Muscle layer of duodenum (tissue), 2 donors: ENCODE measurements around the gene PTPN11.

Source experiments
- H3K27ac ChIP-seq: one replicate; pipeline ENCODE4 v1.7.0; 2013; ENCODE audit warnings: mild to moderate bottlenecking, low read length
- H3K27me3 ChIP-seq: one replicate; pipeline ENCODE4 v1.7.0; 2013; ENCODE audit warnings: low read depth, mild to moderate bottlenecking, control low read depth, low read length
- H3K36me3 ChIP-seq, 2 donors: one replicate each; pipeline ENCODE4 v1.7.0; 2013; ENCODE audit warnings: low read length in 2 of 2, control low read depth in 1 of 2, mild to moderate bottlenecking in 1 of 2; ENCODE audit not compliant: insufficient read depth in 2 of 2, control insufficient read depth in 1 of 2
- H3K4me1 ChIP-seq, 2 donors: one replicate each; pipeline ENCODE4 v1.7.0; 2013; ENCODE audit warnings: low read length in 2 of 2, mild to moderate bottlenecking in 2 of 2, control low read depth in 1 of 2, moderate library complexity in 1 of 2; ENCODE audit not compliant: insufficient read depth in 2 of 2, control insufficient read depth in 1 of 2
- H3K4me3 ChIP-seq, 2 donors: one replicate each; pipeline ENCODE4 v1.7.0; 2013; ENCODE audit warnings: low read length in 2 of 2, low read depth in 1 of 2, mild to moderate bottlenecking in 1 of 2
- H3K9me3 ChIP-seq, 2 donors: one replicate each; pipeline ENCODE4 v1.7.0; 2013; ENCODE audit warnings: low read length in 2 of 2, control low read depth in 1 of 2, mild to moderate bottlenecking in 1 of 2; ENCODE audit not compliant: control insufficient read depth in 1 of 2
- donor health status: healthy.

Gene PTPN11

DNA sequence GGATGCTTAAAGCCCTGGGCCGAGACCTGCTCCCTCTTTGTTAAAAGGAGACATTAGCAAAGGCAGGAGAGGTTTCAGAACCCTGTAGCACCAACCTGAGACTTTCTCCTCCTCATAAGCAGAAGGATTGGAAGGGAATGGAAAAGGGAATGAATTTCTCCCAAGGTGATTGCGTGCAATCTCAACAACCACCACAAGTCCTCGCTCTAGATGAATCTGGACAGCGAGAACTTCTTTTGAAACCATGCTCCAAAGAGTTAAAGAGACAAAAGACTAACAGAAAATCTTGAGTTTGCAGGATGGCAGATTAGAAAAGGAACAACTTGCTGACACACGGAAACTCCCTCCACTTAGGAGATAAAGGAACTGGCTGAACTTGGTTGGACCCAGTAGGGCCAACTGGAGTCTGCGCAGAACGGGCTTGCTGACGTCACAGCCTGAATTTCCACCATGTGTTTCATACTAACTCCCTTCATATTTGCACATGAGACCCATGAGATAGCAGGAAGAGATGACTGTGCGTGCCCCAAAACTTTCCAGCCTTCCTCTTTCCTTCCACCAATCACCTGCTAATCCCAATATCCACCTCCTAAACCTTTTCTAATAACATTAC is 137.0 kb downstream of the PTPN11 start:
- H3K9me3 ChIP-seq = peaks cover 0 to 3% of the 10 kb centered on the region in 2 donors
- no peak overlapping the region for H3K27ac ChIP-seq
- H3K4me3 ChIP-seq = no peak overlapping the region
- H3K36me3 ChIP-seq = no peaks in the 10 kb centered on the region
- no peaks in the 10 kb centered on the region for H3K4me1 ChIP-seq
- no peaks in the 10 kb centered on the region for H3K27me3 ChIP-seq

DNA sequence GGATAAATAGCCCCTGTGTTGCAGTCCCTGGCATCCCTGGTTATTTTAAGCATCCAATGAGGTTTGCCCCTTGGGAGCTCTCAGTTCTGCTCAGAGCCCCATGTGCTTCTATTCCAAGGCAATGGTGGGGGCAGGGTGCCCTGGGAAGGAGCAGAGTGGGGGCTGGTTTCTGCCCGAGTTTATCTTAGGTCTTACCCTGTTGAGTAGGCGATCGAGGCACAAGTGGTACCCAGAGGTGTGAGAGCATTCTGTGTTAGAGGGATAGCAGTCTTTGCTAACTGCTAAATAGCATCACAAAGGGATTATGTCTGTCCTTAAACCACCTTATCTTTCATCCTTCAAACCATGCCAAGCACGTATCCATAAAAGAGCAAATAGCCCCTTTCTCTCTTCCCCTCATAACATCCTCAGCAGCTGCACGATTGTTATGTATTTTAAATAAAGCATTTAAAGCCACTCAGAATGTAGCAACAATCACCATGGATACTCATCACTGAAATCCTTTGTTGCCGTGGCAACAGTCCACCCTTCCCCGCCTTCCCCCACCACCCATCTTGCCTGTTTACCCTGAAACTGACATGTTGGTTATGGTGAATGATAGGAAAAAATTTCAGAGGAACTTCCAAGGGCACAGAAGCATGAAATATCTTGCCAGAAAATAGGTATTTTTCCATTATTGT is 139.3 kb downstream of the PTPN11 start:
- no peaks in the 10 kb centered on the region for H3K9me3 ChIP-seq
- no peak overlapping the region for H3K27ac ChIP-seq
- no peak overlapping the region for H3K4me3 ChIP-seq
- no peaks in the 10 kb centered on the region for H3K4me1 ChIP-seq
- H3K36me3 ChIP-seq = no peaks in the 10 kb centered on the region
- H3K27me3 ChIP-seq = no peaks in the 10 kb centered on the region
